ENCODE data around the gene GATAD2A.
"Not testable (repeated sequence)": the region's sequence is repeated elsewhere in the genome, so short reads cannot be mapped to it uniquely, and the experiment has no call there.

GATAD2A gene

DNA sequence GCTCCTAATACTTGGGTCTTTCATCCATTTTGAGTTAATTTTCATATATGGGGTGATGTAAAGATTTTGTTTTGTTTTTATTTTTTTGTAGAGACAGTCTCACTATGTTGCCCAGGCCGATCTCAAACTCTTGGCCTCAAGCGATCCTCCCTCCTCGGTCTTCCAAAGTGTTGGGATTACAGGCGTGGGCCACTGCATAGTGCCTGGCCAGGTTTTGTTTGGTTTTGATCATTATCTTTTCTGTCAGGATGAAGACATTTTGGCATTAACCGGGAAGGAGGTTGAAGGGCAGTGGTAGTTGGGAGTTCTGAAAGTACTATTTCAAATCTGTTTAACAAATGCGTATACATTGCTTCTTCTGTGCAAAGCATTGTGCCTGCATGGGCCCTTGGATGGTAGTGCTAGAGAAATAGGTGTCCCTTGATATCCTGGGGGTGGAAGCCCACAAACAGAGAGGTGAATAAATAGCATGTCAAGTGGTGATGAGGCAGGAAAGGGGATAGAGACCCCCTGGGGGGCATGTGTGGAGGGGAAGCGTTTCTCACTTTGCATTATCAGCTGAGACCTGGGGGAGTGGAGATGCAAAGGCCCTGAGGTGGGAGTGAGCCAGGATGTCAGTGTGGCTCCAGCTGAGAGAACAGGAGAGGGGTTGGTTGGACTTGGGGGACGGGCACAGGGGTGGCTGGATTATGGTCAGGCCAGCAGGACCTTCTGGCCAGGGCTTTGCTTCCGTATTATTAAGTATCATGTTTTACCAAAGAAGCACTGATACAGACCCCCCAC is 41.4 kb downstream of the GATAD2A start:
- no peak for DNase-seq (ENCODE audit: low read depth in 4 of 4, low spot score in 1 of 4)

DNA sequence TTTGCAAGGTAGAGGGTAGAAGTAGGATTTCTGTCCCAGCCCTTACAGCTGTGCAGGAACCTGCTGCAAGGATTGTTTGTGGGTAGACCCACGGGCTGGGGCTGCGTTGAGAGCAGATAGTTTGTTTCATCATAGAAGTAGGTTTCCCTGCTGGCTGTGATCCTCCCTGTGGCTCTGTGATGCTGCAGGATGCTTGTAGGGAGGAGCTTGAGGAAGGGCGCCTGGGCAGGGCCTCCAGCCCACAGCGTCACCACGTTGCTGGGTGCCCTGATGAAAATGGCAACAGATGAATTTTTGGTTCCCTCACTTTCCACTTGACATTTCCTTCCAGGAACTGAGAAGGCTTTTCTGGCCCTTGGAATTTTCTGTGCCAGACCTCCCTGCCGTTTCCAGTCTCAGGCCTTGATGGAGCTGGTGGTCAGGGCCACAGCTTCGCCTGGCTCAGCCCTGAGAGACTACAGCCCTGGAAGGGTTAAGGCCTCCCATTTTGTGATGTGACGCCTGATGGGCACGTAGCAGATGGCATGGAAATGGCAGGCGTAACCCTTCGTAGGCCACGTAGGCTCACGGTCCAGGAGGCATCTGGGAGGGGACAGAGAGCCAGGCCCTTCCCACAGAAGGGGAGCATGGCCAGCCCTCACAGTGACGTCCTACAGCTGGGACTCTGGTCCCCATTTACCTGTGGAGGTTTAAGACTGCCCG is 42.2 kb downstream of the GATAD2A start:
- DNase-seq (ENCODE audit: low read depth in 4 of 4, low spot score in 1 of 4): no peak

GRCh38 chr19:19448238-19448544 is 42.7 kb downstream of the GATAD2A start:
- no peak for DNase-seq (ENCODE audit: low read depth in 4 of 4, low spot score in 1 of 4)

DNA sequence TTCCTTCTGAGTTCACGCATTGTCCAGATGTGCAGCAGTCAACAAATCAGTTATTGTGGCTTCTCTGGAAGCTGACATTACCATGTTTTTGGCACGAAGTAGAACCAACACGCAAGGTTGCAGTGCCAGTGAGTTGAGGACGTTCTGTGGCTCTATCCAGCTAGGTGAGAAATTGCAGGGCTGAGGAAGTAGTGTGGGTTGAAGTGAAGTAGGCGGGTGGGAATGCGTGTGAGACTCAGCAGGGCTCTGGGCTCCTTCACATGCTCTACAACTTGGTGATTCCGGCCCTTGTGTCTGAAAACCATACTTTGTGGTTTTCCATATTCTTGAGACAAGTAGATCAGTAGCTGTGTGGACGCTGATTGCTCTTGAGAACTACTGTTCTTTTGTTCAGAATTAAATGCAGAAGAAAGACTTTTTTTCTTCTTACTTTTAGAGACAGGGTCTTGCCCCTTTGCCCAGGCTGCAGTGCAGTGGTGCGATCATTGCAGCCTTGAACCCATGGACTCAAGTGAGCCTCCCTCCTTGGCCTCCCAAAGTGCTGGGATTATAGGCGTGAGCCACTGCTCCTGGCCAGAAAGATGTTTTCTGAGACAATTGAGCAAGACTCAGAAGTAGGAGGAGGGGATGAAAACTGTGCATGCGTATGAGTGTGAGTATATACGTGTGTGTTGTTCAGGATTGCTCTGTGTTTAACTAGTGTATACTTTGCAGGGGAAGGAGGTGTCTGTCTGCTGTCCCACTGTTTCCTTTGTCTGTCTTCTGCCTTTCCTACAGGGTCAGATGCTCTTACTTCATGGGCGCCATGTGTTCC is 46.2 kb downstream of the GATAD2A start:
- DNase-seq (ENCODE audit: low read depth in 4 of 4, low spot score in 1 of 4): no peak

GRCh38 chr19:19452243-19453124 is 47.0 kb downstream of the GATAD2A start:
- no peak for DNase-seq (ENCODE audit: low read depth in 4 of 4, low spot score in 1 of 4)

GRCh38 chr19:19453125-19453454 is 47.6 kb downstream of the GATAD2A start:
- no peak for DNase-seq (ENCODE audit: low read depth in 4 of 4, low spot score in 1 of 4)

DNA sequence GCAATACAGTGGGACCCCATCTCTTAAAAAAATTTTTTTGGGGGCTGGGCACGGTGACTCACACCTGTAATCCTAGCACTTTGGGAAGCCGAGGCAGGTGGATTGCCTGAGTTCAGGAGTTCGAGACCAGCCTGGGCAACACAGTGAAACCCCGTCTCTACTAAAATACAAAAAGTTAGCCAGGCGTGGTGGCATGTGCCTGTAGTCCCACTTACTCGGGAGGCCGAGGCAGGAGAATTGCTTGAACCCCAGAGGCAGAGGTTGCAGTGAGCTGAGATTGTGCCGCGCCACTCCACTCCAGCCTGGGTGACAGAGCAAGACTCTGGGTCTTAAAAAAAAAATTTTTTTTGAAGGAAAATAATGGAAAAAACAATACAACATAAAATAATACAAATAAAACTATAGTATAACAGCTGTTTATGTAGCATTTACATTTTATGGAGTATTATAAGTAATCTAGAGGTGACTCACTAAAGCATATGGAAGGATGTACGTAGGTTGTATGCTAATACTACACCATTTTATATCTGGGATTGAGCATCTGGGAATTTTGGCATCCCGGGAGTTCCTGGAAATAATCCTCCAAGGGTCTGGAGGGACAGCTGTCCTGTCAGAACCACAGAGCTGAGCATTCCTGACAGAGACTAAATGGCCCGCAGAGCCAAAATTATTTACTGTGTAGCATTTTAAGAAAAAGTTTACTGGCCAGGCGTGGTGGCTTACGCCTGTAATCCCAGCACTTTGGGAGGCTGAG is 49.9 kb downstream of the GATAD2A start:
- DNase-seq (ENCODE audit: low read depth in 4 of 4, low spot score in 1 of 4): not testable (repeated sequence)

GRCh38 chr19:19457671-19458070 is 52.2 kb downstream of the GATAD2A start:
- no peak for DNase-seq (ENCODE audit: low read depth in 4 of 4, low spot score in 1 of 4)

- no peak for DNase-seq (ENCODE audit: low read depth in 4 of 4, low spot score in 1 of 4)
Measured at GRCh38 chr19:19458110-19458816, 52.8 kb downstream of the GATAD2A start.

DNA sequence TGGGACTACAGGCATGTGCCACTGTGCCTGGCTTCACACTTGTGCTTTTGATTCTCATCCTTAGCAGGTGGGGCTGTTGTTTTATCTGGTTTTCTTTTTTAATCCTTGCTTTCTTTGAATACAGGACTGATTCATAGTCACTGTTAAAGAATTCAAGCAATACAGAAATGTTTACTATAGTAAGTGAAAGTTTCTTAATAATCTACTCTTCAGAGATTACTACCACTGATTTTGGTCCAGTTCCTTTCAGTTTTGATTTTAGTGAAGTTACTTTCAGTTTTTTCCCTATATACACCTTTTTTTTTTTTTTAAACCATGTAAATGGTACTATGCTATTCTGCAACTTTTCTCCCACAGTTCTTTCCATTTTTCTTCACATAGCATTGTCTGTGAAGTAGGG is 53.6 kb downstream of the GATAD2A start:
- no peak for DNase-seq (ENCODE audit: low read depth in 4 of 4, low spot score in 1 of 4)

- peak; percentile 35 to 57 (median 44) for DNase-seq (ENCODE audit: low read depth in 4 of 4, low spot score in 1 of 4)
Measured at GRCh38 chr19:19459707-19460251, 54.3 kb downstream of the GATAD2A start.

- no peak for DNase-seq (ENCODE audit: low read depth in 4 of 4, low spot score in 1 of 4)
Measured at GRCh38 chr19:19460258-19460731, 54.8 kb downstream of the GATAD2A start.

DNA sequence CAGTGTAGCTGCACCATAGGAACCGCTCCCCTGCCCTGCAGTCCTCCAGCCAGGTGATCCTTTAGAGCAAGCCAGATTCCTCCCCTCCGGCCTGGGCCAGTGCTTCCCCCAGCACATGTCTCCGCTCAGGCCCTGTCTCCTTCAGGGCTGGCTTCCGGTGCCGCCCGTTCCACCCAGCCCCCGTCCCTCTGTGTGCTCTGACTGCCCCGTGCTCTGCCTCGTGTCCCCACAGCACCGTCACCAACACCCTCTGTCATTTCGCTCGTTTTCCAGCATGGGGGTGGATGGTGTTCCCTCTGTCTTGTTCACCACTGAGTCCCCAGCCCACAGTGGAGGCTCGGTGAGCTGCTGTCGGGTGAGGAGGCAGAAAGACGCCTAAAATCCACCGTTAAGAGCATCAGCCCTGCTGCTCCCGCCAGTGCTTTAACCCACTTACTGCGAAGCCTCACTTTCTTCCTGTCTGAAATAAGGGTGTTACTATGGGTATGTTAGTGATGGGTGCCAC is 55.3 kb downstream of the GATAD2A start:
- DNase-seq (ENCODE audit: low read depth in 4 of 4, low spot score in 1 of 4): peak; percentile 18 to 67 (median 46)

GRCh38 chr19:19461306-19461670 is 55.8 kb downstream of the GATAD2A start:
- DNase-seq (ENCODE audit: low read depth in 4 of 4, low spot score in 1 of 4): no peak

DNA sequence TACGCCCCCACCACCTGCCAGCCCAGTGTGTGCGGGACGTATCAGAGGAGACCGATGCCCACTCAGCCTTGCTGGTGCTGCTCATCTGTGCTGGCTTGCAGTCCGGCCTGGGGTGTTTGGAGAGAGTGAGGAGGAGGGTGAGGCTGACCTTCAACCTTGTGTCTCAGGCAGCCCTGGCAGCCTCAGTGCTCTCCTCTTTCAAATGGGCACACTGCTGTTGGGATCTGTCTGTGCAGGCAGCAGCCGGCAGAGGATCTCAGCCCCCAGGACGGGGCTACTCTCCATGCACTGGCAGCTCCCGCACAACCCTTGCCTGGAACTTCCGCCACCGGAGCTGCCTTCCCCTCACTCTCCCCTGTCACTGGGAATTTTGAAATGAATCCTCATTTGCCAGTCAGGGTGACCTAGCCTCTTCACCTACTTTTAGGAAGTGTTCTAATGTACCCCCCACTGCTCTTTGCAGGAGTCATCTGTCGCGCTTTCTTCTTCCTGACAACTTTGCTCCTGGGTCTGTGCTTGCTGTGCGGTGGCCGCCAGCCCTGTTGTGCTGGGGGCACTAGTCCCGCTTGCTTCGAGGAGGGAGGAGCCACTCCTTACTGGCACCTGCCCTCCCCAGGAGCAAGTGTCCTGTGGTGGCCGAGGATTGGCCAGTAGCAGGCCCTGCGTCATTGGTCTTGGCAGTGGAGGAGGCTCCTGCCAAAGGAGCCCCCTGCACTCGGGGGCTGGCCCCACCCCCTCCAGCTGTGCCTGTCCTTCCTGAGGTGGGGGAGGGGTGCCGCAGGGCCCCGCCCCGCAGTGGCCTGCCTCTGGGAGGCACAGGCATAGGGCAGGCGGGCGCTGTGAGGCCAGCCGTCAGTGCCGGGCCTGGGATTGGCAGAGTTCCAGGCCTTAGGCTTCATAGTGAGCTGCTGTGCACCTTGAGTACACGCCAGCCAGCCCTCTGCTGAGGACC is 56.5 kb downstream of the GATAD2A start:
- no peak for DNase-seq (ENCODE audit: low read depth in 4 of 4, low spot score in 1 of 4)

DNA sequence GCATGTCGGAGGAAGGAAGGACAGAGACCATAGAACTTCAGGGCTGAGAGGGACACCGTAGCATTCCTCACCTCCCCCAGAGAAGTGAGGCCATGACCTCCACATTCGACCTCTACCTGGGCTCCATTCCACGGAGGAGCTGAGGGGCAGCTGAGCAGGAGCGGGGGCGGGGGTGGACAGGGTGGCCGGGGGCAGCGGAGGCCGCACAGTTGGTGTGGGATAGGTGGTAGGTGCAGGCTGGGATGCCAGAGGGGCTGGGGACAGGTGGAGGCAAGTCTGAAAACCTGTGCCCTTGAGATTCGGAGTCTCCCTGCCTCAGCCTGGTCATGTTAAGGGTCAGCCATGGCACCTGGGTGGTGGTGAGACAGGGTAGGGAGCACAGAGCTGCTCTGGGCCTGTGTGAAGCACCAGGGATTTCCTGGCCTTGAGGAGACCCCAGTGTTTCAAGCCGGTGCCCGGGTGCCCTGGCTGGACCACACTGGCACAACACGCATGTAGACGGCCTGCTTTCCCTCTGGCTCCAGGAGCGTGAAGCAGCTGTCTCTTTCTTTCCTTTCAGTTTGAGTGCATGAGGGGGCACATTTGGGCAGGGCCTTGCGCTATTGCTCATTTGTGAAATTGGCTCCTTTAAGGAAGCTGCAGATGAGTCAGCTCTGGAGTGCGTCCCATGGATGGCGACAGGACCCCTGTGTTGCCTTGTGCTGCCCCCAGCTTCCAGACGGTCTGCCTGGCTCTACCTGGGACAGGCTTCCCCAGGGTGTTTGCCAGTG is 58.1 kb downstream of the GATAD2A start:
- DNase-seq (ENCODE audit: low read depth in 4 of 4, low spot score in 1 of 4): no peak

GRCh38 chr19:19464339-19465098 is 59.0 kb downstream of the GATAD2A start:
- DNase-seq (ENCODE audit: low read depth in 4 of 4, low spot score in 1 of 4): no peak

All from stimulated activated CD4-positive, alpha-beta T cell treated with anti-CD3 and anti-CD28 coated beads, Interleukin-1b, Interleukin-23, amount 100 ng/mL, for 24 hours (primary cell).